GM18505 (cell line): Measurements from ENCODE around the gene MARCHF11.

Source experiments
- ATAC-seq: cut with Tn5 transposase; IDR thresholded peaks from one replicate; pipeline ENCODE4 v1.9.1; 2021; ENCODE audit not compliant: unreplicated experiment
- POLR2A ChIP-seq: IDR thresholded peaks from 4 replicates; pipeline ENCODE4 v1.6.1; 2011; ENCODE audit warnings: borderline replicate concordance; ENCODE audit not compliant: insufficient read depth, insufficient read length; ENCODE audit errors: extremely low read depth

The MARCHF11 gene

DNA sequence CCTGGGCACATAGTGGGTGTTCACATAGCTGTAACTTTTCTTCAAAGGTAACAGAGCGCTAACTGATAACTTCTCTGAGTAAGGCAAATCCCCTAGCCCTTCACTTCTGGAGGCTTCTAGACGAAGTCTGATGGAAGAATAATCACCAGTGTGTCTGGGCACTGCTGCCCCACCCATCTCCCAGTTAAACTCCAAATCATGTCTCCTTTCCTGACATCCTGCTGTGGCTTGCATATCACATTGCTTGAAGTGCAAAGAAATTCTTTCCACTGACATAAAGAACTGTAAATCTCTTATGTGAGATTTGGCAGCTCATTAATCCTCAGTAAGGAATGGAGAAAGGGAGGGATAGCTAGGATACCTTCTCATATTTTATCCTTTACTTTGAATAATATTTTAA lies 74.6 kb downstream of the MARCHF11 start:
- ATAC-seq: no peak
- TF ChIP-seq POLR2A: no peak

DNA sequence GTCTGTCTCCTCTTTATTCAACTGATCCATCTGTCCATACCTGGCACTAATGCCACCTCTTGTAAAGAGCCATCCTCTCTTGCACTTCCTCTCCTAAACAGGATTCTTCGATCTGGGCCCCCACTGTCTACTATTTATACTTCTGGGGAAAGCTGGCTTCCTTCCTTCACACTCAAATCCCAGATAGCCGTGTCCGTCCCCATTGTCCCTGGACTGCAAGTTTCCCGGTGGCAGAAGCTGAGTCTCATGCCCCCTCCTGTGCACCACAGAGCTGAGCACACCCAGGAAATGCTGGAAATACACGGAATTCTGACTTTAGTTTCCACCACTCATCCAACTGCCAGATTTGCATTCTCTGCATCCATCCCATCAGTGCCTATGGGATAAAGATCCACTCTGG lies 84.0 kb downstream of the MARCHF11 start:
- no peak for TF ChIP-seq POLR2A
- ATAC-seq: no peak

DNA sequence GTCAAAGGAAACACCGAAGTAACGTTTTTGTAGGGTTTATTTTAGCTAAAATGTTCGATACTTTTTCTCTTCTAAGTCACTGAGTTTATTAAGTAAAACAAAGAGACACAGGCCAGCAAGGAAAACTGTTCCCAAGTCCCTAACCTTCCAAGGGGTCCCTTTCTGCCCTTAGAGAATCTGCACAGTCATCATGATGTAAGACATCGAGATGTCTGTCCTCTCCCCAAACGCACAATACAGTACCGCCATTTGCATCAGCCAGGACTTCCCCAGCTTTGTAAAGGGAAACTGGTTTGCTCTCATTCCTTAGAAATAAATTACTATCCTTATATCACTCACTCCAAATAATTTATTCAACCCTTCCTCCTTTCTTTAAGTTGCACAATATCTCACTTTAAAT lies 89.3 kb downstream of the MARCHF11 start:
- ATAC-seq: no peak
- no peak for TF ChIP-seq POLR2A

DNA sequence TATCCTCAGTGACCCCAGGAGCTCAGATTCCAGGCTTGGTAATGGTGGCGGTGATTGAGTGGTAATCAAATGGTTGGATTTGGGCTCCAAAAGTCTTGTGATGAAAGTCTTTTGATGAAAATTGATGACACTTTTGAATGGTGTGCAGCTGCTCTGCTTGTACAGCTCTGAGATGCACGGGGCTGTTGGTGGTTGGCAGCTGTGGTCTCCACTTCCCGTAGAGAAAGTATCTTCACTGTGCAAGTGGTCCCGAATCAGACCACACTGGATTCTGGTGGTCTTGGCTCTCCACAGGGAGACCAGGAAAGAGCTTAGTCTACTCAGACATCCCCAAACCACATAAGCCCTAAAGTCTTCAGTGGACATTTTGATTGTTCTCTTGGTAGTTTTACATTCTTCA lies 96.6 kb downstream of the MARCHF11 start:
- ATAC-seq: no peak
- TF ChIP-seq POLR2A: no peak

DNA sequence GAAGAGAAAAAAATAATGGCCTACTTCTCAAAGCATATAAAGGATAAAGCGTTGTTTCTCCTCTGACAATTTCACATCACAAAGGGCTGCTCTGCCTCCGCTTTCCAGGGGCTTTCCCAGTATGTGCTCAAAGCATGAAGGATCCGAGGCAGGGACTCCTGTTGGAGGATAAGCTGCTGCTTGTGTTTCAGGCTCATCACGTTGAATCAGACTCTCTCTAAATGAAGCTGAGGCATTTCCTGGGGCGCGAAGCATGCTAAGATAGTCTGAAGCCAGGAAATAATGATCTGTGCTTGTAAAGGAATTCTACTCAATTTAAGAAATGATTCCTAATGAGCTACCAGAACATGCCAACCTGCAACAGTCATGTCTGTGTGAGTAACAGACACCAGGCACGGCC lies 97.5 kb downstream of the MARCHF11 start:
- no peak for ATAC-seq
- TF ChIP-seq POLR2A: no peak

DNA sequence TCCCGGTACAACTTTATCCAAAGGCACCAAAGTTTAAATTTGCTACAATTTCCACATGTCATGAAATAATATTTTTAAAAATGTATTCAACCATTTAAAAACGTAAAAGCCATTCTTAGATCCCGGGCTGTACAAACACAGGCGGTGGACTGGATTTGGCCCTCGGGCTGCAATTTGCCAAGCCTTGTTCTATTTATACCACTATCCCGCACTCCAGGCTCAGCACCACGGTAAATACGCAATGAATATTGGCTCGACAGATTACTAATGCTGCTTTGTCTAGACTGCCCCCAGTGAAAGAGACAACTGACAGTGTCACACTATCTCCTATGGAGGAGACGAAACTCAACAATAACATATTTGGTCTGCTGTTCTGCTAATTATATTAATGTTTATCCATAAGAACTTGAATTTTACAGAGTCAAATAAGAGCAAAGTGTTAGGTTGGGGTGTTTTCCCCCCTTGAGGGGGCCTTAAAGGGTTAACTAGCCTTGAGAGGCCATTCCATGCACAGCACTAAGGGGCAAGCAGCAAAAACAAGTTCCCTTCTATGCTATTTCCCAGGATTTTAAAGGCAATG lies 98.1 kb downstream of the MARCHF11 start:
- no peak for ATAC-seq
- TF ChIP-seq POLR2A: no peak

DNA sequence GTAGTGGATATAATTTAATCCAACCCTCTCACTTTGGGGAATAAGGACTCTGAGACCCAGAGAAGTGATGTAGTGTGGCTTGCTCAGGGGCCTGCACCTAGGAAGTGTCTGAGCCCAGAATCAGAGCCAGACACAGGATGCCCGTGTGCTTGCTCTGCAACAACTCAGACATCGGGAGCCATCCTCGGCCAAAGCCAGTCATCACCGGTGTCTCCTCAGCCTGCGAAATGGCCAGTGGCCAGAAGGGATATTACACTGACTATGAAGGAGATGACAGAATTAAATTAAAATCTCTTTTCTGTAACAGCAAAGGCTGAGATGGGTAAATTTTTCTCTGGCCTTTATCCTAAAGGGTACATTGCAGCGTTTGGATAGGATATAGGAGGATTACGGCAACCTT lies 102.9 kb downstream of the MARCHF11 start:
- ATAC-seq: no peak
- TF ChIP-seq POLR2A: no peak

DNA sequence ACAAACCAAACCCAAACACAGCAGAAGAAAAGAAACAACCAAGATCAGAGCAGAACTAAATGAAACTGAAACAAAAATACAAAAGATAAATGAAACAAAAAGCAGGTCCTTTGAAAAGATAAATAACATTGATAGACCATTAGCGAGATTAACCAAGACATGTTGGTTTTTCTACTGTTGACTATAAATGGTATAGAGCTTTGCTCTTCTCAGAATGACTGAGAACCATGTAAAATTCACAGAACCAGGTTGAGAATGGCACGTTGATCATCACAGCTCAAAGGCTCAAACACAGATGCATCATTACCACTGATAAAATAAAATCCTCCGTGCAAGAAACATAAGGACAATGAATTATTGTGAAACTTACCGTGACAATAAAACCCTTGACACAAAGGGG lies 105.2 kb downstream of the MARCHF11 start:
- TF ChIP-seq POLR2A: no peak
- ATAC-seq: no peak

DNA sequence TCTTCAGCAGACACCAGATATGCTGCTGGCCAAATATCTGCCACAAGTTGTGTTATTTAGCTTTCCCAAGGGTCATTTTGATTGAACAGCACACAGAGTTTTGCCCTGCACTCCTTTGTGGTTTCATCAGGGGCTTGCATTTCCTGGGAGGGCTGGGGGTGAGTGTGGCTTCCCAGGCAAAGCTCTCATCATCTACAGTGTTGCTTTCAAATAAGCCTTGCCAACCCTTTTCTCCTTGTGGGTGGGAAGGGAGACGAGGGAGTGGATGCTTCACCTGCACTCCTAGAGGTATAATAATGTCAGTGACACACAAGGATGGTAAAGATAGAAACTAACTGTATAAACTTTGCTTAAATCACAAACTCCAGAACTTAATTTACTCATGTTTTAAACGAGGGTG lies 107.0 kb downstream of the MARCHF11 start:
- TF ChIP-seq POLR2A: no peak
- ATAC-seq: no peak

DNA sequence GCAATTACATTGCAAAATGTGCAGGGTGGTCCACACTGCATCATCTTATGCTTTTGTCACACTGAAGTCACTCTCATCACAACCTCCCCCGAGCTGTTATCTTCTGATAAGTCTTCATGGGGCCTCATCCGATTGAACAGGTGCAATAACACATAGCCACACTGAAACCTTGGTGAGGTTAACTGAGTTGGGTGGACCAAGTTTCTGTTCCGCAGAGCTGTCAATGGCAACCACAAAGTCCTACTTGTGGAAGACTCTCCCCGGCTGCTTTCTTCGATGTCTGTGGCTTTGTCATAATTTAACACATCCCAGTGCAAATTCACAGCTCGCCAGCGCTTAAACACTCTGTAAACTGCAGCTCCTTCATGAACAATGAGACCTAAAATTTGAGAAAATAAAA lies 112.2 kb downstream of the MARCHF11 start:
- ATAC-seq: no peak
- no peak for TF ChIP-seq POLR2A

DNA sequence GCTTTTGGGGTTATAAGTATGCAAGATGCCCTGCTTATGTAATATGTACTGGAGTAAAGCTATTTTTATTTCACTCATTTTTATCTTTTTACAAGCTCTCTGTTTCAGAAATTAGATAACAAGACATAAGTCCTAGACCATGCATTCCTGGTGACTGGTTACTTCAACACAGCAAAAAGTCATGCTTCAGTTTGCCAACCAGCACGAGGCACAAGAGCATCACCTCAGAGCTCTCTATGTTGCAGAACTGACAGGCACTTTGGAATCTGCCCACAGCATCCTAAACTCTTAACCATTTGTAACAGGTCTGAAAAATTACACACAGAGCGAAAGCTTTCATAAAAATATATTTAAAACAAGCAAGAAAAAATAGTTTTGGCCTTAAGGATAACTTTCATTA lies 112.8 kb downstream of the MARCHF11 start:
- no peak for ATAC-seq
- TF ChIP-seq POLR2A: no peak

DNA sequence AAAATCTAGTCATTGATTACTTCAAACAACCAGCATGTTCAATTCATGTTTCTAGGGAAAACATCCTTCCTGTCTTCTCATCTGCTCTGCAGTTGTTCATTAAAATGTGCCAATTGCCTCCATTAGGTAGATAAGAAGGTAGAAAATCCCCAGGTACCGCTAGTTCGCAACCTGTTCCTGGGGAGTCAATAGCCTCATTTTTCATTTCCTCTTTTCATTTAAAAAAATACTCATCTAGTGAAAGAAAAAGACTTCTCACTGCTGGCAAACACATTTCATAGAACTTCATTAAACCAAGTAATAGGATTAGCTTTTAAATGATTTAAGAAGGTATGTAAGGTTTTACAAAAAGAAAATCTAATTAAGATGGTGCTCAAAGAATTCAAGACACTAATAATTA lies 113.3 kb downstream of the MARCHF11 start:
- ATAC-seq: no peak
- TF ChIP-seq POLR2A: no peak

DNA sequence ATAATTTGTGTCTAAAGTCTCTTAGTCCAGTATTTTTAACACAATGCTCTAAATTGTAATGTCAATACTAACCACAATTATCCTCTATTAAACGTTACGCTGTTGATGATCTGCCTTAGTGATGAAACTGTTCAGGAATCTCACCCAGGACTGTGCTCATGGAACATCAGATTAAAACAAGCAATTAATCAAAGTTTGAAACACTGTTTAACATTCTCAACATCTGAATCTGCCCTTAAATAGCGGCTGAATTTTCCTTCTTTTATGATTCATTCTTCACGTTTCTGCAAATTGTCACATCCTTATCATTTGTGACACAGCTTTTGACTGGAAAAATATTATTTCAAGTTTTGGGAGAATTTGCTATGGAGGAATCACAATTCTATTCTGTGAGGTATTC lies 113.8 kb downstream of the MARCHF11 start:
- ATAC-seq: no peak
- no peak for TF ChIP-seq POLR2A

DNA sequence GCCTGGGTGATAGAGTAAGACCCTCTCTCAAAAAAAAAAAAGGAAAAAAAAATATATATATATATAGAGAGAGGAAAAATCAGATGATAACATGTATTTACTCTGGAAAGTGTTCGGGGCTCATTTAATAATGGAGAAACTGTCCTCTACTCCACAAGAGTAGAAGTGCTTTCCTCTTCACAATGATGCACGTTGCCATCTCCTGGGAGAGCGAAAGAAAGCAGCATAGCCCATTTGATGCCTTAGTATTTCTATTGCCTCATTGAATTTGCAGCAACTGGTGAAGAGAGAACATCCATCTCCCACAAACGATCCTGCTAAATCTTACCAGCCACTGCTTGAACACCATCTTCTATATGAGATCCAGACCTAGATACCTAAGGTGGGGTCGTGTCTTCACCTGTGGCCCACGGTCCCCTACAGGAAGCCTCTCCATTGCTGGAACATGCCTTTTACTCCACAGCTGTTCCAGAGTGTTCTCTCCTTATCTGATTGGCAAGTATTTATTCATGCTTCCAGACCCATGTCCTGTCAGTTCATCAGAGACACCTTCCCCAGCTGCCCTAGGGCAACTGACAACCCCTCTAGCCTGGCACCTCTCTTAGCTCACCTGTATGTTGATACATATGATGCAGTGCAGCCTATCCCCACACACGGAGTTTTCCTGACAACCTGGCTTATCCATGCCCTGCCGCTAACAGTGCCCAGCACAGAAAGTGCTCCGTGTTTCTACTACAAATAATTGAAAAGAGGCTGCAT lies 115.3 kb downstream of the MARCHF11 start:
- ATAC-seq: no peak
- TF ChIP-seq POLR2A: no peak
